B cell (primary cell): ENCODE data around the gene PCDHB1.

ENCODE experiments used
- EZH2 ChIP-seq: IDR thresholded peaks from 2 replicates; pipeline ENCODE4 v1.6.1; 2012; ENCODE audit warnings: borderline replicate concordance, low read depth, mild to moderate bottlenecking, moderate library complexity, low read length; ENCODE audit not compliant: insufficient read depth, poor library complexity, severe bottlenecking
- TF ChIP-seq, protein P1 (sequence below): fragments of 200-600 bp; IDR thresholded peaks from one replicate; pipeline ENCODE4 v1.8.0; 2022; ENCODE audit warnings: antibody characterized with exemption, mild to moderate bottlenecking

DNA sequence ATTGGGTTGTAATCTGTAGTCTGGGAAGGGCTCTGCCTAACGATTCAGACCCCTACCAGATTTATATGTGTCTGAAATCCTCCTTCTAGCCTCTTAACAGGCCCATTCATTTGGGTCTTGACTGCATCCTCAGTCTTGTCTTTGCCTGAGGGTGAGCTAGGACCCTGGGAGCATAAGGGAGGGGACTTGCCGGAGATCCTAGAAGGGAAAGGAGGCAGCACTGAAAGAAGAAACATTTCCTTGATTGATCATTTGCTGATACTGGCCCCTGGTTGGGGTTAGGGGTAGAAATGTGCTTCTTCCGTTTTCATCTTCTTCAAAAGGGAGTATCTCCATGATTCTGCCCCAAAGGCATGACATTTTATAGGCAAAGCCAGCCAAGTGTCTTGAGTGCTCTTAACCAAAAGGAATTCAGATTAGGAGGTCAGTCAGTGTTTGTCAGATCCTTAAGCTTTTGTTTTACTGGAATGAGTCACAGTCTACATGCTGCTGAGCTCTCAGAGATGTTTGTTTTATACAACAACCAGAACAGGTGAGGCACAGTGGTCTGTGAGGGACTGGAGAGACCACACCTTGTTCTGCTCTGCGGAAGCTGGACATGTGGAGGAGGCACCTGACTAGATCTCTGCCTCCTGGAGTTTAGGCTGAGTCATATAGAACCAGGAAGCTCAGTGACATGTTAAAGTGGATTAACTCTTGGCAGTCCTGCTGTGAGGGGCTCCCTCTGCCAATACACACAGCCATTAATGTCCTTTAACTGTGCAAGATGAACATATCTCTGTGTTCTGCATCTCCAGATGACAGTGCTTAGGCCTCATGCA, 47.2 kb upstream of the PCDHB1 start:
- TF ChIP-seq, protein P1, sequence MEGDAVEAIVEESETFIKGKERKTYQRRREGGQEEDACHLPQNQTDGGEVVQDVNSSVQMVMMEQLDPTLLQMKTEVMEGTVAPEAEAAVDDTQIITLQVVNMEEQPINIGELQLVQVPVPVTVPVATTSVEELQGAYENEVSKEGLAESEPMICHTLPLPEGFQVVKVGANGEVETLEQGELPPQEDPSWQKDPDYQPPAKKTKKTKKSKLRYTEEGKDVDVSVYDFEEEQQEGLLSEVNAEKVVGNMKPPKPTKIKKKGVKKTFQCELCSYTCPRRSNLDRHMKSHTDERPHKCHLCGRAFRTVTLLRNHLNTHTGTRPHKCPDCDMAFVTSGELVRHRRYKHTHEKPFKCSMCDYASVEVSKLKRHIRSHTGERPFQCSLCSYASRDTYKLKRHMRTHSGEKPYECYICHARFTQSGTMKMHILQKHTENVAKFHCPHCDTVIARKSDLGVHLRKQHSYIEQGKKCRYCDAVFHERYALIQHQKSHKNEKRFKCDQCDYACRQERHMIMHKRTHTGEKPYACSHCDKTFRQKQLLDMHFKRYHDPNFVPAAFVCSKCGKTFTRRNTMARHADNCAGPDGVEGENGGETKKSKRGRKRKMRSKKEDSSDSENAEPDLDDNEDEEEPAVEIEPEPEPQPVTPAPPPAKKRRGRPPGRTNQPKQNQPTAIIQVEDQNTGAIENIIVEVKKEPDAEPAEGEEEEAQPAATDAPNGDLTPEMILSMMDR: no peak
- no peak for TF ChIP-seq EZH2
